ENCODE data around the gene AK8.

AK8 gene

GRCh38 chr9:132708769-132709430 is 169.2 kb downstream of the AK8 start:
- Histone ChIP-seq H3K4me2 (ENCODE audit: low read length) (no peak overlapping the region), H3K4me3 (ENCODE audit: low read length) (no peak overlapping the region), H4K20me1 (ENCODE audit: insufficient read depth, low read length) (no peaks in the 10 kb centered on the region), H3K9ac (ENCODE audit: low read length) (no peak overlapping the region), H3K27me3 (ENCODE audit: low read depth, low read length) (no peaks in the 10 kb centered on the region; the same call in 1 of the 2 replicates), H3K9me3 (ENCODE audit: insufficient read depth, low read length) (no peaks in the 10 kb centered on the region), H3K79me2 (ENCODE audit: low read length) (no peaks in the 10 kb centered on the region), H3K36me3 (replicated peaks; ENCODE audit: low read depth, low read length) (no peaks in the 10 kb centered on the region), H3K4me1 (ENCODE audit: low read length) (no peaks in the 10 kb centered on the region), H3K27ac (ENCODE audit: low read length) (no peak overlapping the region), H2AFZ (ENCODE audit: low read depth, low read length) (no peak overlapping the region)
- TF ChIP-seq, protein P1, sequence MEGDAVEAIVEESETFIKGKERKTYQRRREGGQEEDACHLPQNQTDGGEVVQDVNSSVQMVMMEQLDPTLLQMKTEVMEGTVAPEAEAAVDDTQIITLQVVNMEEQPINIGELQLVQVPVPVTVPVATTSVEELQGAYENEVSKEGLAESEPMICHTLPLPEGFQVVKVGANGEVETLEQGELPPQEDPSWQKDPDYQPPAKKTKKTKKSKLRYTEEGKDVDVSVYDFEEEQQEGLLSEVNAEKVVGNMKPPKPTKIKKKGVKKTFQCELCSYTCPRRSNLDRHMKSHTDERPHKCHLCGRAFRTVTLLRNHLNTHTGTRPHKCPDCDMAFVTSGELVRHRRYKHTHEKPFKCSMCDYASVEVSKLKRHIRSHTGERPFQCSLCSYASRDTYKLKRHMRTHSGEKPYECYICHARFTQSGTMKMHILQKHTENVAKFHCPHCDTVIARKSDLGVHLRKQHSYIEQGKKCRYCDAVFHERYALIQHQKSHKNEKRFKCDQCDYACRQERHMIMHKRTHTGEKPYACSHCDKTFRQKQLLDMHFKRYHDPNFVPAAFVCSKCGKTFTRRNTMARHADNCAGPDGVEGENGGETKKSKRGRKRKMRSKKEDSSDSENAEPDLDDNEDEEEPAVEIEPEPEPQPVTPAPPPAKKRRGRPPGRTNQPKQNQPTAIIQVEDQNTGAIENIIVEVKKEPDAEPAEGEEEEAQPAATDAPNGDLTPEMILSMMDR (IDR thresholded peaks at IDR 0.05; ENCODE audit: low read depth, low read length) = no peak
- no peak for TF ChIP-seq EZH2phosphoT487 (IDR thresholded peaks at IDR 0.05; ENCODE audit: low read depth)

DNA sequence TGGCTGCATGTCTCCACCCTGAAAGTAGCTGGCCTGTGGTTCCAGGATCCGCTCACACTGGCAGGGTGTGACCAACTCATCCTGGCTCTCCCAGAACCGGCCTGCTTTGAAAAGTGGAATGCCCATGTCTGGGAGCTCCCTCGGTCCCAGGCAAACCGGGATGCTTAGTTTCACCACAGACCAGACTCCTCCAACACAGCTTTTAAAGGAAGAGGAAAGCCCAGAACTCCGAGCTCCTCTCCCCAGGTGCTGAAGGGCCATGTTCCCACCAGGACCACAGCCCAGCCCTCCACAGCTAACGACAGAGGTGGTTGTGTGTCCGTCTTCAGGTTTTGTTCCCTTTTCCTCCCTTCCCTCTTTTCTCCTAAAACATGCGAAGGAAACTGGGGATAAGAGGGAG is 169.8 kb downstream of the AK8 start:
- H3K36me3 ChIP-seq (replicated peaks; ENCODE audit: low read depth, low read length) = no peaks in the 10 kb centered on the region

DNA sequence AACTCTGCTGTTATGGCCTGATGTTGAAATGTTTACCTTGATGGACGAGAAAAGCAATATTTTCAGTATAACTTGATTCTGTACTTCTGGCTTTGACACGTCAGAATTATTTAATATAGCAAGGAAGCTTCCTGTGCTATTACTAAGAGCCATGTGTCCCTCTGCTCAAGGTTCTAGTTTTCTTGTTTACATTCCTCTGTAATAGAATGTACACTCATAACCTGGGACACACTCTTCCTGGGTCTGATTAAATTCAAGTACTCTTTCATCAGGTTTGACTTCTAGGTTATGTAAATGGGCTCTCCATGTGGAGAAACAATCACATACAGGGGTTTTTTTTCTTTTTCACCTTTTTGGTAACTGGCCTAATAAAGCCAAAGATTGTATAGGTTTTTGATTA is 174.7 kb downstream of the AK8 start:
- H2AFZ ChIP-seq (ENCODE audit: low read depth, low read length) = no peak overlapping the region
- no peaks in the 10 kb centered on the region for H3K4me1 ChIP-seq (ENCODE audit: low read length)
- H3K27me3 ChIP-seq (ENCODE audit: low read depth, low read length) = no peaks in the 10 kb centered on the region; the same call in 1 of the 2 replicates
- no peaks in the 10 kb centered on the region for H3K36me3 ChIP-seq (replicated peaks; ENCODE audit: low read depth, low read length)
- H3K4me2 ChIP-seq (ENCODE audit: low read length) = no peak overlapping the region
- no peak for TF ChIP-seq EZH2phosphoT487 (IDR thresholded peaks at IDR 0.05; ENCODE audit: low read depth)
- TF ChIP-seq, protein P1 (IDR thresholded peaks at IDR 0.05; ENCODE audit: low read depth, low read length) = no peak
- no peaks in the 10 kb centered on the region for H4K20me1 ChIP-seq (ENCODE audit: insufficient read depth, low read length)
- H3K9me3 ChIP-seq (ENCODE audit: insufficient read depth, low read length) = no peaks in the 10 kb centered on the region
- H3K9ac ChIP-seq (ENCODE audit: low read length) = no peak overlapping the region
- no peaks in the 10 kb centered on the region for H3K79me2 ChIP-seq (ENCODE audit: low read length)
- no peak overlapping the region for H3K4me3 ChIP-seq (ENCODE audit: low read length)
- H3K27ac ChIP-seq (ENCODE audit: low read length) = no peak overlapping the region

More for the DNA sequence above, 169.8 kb downstream of the AK8 start:
- H3K4me1 ChIP-seq (ENCODE audit: low read length) = no peaks in the 10 kb centered on the region
- H3K27ac ChIP-seq (ENCODE audit: low read length) = no peak overlapping the region
- H4K20me1 ChIP-seq (ENCODE audit: insufficient read depth, low read length) = no peaks in the 10 kb centered on the region
- no peaks in the 10 kb centered on the region; the same call in 1 of the 2 replicates for H3K27me3 ChIP-seq (ENCODE audit: low read depth, low read length)
- H3K9ac ChIP-seq (ENCODE audit: low read length) = no peak overlapping the region
- TF ChIP-seq, protein P1 (IDR thresholded peaks at IDR 0.05; ENCODE audit: low read depth, low read length) = no peak
- TF ChIP-seq EZH2phosphoT487 (IDR thresholded peaks at IDR 0.05; ENCODE audit: low read depth) = no peak
- no peak overlapping the region for H3K4me3 ChIP-seq (ENCODE audit: low read length)
- H2AFZ ChIP-seq (ENCODE audit: low read depth, low read length) = no peak overlapping the region
- no peak overlapping the region for H3K4me2 ChIP-seq (ENCODE audit: low read length)
- no peaks in the 10 kb centered on the region for H3K9me3 ChIP-seq (ENCODE audit: insufficient read depth, low read length)
- H3K79me2 ChIP-seq (ENCODE audit: low read length) = no peaks in the 10 kb centered on the region

DNA sequence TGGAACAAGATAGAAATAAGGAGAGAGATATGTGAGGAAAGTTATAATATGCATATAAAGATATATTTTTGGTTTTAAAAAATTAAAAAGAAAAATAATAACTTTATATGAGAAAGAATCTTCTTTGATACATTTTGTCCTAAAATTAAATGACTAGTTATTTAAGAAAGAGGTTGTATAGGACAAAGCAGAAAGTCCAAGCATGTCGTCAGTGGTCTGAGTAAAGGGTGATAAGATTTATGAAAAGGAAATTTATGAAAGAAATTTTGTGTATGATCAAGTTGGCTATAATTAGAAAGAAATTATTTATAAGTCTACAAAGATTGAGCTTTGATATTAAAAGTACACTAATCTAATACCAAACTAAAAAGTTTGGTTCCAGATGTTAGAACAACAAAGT is 175.8 kb downstream of the AK8 start:
- Histone ChIP-seq H3K79me2 (ENCODE audit: low read length) (no peaks in the 10 kb centered on the region), H3K4me1 (ENCODE audit: low read length) (no peaks in the 10 kb centered on the region), H3K36me3 (replicated peaks; ENCODE audit: low read depth, low read length) (no peaks in the 10 kb centered on the region), H3K4me3 (ENCODE audit: low read length) (no peak overlapping the region), H4K20me1 (ENCODE audit: insufficient read depth, low read length) (no peaks in the 10 kb centered on the region), H3K27ac (ENCODE audit: low read length) (no peak overlapping the region), H2AFZ (ENCODE audit: low read depth, low read length) (no peak overlapping the region), H3K9me3 (ENCODE audit: insufficient read depth, low read length) (peaks cover 9% of the 10 kb centered on the region; the same call in 1 of the 2 replicates), H3K9ac (ENCODE audit: low read length) (no peak overlapping the region), H3K27me3 (ENCODE audit: low read depth, low read length) (no peaks in the 10 kb centered on the region; the same call in 1 of the 2 replicates), H3K4me2 (ENCODE audit: low read length) (no peak overlapping the region)
- TF ChIP-seq, protein P1 (IDR thresholded peaks at IDR 0.05; ENCODE audit: low read depth, low read length) = no peak
- no peak for TF ChIP-seq EZH2phosphoT487 (IDR thresholded peaks at IDR 0.05; ENCODE audit: low read depth)

Data from OCI-LY3 (cell line).